OCI-M2 (cell line): ENCODE measurements around the gene NUDT6.
"Not testable (repeated sequence)": the region's sequence is repeated elsewhere in the genome, so short reads cannot be mapped to it uniquely, and the experiment has no call there.

Source experiments
- DNase-seq: peaks from one replicate; lab custom pipeline; 2025; ENCODE audit not compliant: unreplicated experiment; lab: John Stamatoyannopoulos, UW

Gene NUDT6, protein sequence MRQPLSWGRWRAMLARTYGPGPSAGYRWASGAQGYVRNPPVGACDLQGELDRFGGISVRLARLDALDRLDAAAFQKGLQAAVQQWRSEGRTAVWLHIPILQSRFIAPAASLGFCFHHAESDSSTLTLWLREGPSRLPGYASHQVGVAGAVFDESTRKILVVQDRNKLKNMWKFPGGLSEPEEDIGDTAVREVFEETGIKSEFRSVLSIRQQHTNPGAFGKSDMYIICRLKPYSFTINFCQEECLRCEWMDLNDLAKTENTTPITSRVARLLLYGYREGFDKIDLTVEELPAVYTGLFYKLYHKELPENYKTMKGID

DNA sequence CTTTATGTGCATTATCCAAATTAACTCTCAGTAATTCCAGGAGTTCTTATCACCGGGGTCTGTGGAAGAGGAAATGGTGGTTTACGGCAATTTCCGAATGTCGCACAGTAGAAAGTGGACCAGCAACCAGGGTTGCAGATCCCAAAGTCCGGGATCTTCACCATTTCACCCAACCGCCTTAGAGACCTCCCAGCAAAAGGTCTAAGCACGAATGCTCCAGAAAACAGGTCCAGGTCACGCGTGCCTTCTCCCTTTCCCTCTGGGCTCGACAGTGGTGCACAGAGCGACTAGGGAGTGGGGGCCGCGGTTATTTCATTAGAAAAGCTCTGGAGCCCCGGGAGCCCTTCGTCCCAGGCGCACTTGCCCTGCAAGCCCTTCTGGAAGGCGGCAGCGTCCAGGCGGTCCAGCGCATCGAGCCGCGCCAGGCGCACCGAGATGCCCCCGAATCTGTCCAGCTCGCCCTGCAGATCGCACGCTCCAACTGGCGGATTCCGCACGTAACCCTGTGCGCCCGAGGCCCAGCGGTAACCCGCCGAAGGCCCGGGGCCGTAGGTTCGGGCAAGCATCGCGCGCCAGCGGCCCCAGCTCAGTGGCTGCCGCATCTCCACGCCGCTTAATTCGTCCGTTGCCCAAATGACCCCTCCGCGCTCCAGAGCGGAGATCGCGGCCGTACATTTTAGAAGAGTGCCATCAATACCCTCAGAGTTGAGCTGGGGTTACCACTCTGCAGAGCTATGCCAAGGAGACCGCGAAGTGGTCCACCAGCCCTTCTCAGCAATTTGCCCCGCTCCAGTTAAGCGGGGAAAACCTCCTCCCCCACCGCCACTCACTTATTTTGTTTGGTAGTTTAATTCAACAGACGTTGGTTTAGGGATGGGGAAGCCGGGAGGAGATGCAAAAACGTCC, at the start of gene NUDT6:
TSS of gene NUDT6 (minus strand) at position 627 of the 906 bp plus-strand sequence. CDS start at position 602, 25 bp downstream.
- DNase-seq: no peak

DNA sequence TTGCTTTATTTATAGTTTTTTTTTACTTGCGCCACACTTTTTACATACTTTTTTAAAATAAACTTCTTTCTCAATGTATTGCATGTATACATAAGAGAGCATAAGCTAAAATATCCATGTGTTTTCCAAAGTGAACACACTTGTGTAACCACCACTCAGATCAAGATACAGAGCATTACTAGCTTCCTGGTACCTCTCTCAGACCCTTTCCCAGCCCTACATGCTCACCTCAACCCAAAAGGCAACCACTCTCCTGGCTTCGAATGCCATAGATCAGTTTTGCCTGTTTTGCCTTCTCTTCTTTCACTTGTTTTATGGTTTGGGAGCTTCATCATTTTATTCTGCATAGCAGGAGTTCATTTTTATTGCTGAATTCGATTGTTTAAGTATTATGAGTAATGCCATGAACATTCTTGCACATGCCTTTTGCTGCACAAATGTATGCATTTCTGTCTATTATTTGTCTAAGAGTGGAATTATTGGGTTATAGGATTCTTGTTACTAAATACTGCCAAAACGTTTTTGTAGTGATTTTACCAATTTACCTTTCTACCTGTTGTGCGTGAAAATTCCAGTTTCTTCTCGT, 45.9 kb upstream of the NUDT6 start:
- DNase-seq: no peak

DNA sequence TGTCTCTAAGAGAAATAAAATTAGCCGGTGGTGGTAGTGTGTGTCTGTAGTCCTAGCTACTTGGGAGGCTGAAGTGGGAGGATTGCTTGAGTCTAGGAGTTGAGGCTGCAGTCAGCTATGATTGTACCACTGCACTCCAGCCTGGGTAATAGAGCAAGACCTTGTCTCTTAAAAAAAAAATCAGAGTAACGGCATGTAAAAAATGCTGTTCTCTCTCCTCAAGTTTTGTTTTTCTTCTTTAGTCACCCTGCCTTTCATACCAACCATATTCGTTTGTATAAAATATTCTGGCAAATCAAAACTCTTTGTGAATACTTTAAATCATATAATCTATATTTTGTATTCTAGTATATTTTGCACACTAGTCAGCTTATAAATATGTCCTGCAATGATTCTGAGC, 44.8 kb upstream of the NUDT6 start:
- no peak for DNase-seq

DNA sequence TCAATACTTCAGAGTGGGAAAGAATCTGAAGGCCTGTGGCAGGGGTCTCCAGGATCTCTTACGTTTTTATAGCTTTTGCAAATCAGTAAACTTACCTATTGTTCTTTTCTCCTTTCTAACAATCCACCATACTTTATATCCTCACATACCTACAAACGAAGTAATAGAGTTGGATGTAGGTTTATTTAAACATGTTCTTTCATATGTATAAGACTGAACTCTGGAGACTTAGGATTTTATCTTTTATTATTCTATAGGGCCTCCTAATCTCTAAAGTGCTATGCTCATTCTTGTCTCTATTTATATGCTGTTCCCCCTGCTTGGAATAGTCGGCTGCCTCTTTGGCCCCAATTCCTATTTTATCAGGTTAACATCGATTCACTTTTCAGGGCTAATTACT, 43.8 kb upstream of the NUDT6 start:
- no peak for DNase-seq

DNA sequence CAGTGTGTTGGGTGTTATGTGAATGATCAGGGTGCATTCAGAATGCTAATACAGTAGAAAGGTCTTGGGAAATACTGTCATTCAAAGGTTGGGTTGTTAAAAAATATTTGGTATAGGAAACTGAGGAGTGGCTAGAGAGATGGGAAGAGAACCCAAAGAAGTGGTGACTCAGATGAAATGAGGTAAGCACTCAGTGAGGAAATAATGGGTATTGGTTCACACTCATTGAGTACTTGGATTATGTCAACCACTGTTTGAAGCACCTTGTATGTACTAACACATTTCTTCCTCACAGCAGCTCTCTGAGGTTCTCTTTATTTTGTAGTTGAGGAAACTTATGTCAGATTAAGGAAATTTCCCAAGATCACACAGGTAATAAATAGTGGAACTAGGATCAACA, 40.8 kb upstream of the NUDT6 start:
- DNase-seq: no peak

DNA sequence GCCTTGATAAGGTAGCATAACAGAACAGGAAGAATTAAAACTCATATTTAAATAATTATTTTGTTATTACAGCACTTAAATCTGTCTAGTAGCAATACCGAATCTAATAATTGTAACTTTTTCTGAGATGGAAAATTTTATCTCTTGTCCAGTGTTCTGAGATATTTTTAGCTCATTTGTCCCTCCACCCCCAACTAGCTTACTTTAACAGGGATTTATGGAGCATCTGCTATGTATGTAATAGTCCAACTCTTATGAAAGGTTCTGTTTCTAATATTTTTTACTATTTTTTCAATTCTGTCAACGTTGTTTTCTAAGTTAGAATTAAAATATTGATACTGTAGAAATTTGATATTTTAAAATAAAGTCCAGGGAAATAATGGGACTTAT, 38.2 kb upstream of the NUDT6 start:
- DNase-seq: no peak

DNA sequence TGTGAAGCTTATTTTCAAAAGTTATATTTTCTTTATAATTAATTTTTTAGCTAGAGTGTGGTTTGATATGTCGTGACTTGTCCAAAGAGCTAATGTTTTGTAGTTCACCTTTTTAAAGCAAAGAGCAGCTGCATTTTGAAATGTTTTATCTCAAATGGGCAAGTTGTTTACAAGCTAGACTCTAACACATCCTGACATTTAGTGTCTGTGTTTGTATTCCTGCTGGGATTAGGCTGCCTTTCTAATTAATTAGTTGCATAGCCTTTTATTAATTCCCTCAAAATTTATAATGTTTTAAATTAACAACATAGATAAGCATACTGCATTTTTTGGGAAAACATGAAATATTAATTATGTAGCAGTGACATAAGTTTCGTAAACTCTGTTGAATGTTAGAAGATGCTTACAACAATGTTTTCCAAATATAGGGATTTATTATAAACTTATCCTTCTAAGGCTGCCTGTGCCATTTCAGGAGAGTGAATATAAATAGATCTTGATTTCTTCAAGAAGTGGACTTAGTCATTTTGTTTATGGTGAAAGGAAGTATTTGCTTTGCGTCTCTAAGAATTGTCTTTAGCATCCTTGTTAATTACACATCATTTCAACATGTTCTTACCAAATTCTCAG, 37.7 kb upstream of the NUDT6 start:
- DNase-seq: no peak

DNA sequence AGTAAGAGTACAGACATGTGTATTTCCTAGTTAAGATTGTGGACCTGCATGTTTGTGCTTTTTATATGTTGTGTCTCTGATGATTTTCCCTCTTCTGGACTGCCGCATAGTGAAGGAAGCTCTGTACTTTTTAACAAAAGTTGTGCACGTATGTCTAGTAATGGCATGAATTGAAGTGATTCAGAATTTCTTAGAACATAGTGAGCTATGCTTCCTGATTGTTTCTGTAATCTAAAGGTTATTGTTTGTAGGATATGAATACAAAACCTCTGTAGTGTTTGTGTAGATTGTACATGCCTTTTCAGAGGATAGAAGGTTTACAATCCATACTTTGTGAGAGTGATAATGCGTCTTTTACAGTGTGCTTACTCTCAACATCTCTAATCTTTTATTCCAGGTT, 37.0 kb upstream of the NUDT6 start:
- no peak for DNase-seq

DNA sequence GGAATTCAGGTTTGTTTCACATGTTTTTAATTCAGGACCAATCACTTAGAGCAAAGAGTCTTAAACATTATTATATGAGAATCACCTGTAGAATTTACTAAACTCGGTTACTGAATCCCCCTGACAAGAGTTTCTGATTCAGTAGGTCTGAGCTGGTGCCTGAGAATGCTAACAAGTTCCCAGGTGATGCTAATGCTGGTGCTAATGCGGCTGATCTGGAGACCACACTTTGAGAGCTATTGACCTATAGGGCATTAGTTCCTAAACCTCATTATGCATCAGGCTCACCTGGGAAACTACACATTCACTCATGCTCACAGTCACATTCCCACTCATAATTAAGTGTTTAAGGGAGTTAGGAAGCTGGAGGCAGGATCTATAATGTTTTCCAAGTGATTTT, 36.1 kb upstream of the NUDT6 start:
- no peak for DNase-seq

DNA sequence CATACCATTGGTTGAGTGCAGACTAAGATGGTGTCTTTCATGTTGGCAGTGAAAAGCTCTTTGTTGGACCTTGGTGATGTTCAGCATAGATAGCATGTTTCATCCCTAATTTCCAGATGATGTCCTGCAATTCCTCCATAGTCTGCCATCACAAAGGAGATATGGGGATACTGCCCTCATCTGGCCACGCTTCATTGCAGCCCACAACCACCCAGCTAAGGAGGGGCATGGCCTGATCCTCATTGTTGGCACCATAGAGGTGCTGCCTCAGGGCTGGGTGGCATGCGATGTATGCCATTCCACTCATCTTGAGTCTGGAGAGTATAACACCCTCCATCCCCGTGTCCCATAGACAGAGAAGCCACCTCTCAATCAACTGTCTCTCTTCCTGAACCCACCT, 31.5 kb upstream of the NUDT6 start:
- DNase-seq: no peak

DNA sequence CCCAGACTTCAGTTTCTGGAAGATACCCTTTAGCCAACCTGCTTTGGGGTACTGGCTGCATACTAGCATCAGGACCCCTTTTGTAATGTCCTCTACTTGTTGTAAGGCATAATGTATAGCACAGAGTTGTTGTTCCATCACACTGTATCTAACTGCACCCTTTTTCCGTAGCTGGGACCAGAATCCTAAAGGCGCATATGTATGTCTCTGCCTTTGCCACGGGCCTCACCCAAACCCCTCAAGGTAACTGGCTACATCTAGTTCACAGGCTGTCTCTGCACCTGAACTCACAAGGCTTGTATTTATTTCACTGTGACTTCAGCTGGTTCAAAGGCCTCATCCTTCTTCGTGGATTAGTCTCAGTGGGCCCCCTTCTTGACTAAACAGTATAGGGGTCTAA, 29.6 kb upstream of the NUDT6 start:
- no peak for DNase-seq

DNA sequence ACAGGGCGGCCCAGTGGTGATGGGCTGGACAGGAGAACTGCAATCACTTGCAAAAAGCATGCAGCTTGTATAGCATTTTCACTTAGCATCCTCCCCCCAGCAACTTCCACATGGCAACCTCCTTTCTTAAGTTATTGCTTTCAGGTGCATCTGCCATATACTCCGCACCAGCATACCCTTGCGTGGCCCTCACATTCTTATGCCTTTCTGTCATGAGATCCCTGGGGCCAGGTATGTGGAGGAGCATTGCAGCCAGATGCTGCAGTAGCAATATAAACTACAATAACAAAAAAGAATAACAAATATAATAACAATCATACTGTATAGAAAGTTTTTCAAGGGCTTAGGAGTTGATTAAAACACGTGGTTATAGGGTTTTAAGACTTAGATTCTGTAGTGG, 26.3 kb upstream of the NUDT6 start:
- no peak for DNase-seq

DNA sequence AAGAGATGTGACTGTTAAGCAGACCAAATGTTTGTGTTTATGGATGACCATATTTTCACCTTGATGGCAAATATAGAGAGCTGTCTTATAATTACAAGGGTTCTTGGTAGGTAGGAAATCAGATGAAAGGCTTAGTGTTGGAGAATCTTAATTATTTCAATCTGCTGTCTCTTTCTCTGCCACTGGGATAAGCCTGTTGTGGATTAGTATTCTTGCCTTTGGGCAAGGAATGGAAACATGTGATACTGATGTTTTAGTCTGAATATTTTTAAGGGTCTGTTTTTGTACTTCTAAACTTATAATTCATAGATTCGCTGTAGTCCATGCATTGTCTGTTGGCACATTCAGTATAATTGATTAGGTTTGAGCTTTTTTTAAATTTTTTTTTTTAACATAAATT, 23.7 kb upstream of the NUDT6 start:
- DNase-seq: no peak

DNA sequence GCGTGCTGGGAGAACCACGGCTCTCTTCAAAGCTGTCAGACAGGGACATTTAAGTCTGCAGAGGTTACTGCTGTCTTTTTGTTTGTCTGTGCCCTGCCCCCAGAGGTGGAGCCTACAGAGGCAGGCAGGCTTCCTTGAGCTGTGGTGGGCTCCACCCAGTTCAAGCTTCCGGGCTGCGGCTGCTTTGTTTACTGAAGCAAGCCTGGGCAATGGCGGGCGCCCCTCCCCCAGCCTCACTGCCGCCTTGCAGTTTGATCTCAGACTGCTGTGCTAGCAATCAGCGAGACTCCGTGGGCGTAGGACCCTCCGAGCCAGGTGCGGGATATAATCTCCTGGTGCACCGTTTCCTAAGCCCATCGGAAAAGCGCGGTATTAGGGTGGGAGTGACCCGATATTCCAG, 22.7 kb upstream of the NUDT6 start:
- not testable (repeated sequence) for DNase-seq

DNA sequence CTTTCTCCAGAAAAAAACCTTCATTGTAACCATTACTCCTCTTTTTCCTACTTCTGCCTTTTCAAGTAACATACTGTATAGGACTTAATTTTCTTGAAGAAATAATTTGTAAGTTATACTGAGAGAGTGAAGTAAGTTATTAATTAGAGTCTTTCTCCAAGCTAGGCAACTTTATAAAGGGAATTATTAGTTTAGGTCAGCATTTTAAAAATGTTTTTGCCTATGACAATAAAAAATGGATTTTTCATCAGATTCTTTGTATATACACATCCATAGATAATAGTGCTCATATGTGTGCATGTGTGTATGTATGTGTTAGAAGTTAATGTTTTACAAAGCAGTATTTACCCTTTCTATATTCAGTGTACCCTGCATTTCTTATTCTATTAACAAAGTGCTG, 10.4 kb upstream of the NUDT6 start:
- no peak for DNase-seq

DNA sequence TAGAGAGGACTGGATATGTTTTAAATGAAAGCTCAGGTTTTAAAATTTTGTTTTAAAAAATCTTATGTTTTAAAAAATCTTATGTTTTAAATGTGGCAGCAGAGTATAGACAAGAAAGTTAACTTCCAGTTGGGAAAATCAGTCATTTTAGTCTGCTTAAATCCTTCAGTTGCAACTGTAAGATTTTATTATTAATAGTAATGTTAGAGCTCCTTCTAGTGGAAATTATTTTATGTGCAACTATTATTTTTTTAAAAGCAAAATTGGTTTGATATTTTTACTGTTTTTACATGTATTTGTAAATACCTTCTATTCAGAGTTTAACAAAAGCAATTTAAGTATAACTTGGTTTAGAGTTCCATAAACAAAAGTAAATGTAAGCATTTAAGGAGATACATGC, 8.5 kb upstream of the NUDT6 start:
- DNase-seq: no peak

DNA sequence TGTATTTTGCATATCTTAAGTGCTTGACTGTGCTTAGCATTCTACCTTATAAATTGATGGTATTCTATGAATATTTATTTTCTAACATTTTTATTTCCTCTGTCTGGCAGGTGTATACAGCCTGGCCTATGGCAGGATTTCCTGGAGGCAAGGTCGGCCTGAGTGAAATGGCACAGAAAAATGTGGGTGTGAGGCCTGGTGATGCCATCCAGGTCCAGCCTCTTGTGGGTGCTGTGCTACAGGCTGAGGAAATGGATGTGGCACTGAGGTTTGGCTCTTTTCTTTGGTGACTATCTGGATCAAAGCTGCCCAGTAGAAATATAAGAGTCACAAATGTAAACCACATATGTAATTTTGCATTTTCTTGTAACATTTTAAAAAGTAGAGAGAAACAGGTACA, 6.5 kb upstream of the NUDT6 start:
- DNase-seq: no peak

DNA sequence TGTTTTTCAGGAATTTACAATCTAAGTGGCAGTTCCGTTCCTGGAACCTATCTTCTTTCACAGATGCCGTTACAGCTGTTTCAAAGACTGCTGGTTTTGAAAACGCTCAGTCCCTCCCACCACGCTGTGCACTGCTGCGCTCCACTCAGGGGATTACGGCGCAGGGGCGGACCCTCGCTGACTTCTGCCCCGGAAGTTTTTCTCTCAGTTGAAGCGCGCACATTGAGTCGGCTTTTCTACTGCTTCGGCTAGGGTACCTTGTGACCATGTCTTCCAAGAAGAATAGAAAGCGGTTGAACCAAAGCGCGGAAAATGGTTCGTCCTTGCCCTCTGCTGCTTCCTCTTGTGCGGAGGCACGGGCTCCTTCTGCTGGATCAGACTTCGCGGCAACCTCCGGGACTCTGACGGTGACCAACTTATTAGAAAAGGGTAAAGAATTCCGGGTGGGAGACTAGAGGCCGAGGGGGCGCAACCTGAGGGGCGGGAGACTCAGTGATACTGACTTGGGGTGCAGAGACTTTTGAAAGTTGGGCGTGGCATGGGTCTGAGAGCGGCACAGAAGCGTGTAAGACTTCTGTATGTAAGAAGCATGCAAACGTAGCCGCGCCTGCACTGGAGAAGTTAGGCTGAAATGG, 597 bp upstream of the NUDT6 start:
- peak; percentile 62 for DNase-seq

DNA sequence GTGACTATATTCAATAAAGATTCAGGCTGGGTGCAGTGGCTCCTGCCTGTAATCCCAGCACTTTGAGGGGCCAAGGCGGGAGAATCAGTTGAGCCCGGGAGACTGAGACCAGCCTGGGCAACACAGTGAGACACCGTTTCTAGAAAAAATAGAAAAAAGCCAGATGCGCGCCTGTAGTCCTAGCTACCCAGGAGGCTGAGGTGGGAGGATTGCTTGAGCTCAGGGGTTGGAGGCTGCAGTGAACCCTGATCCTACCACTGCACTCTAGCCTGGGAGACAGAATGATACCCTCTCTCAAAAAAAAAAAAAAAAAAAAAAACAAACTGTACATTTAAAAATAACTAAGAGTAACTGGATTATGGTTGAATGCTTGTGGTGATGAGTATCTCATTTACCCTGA, 1.1 kb downstream of the NUDT6 start:
- no peak for DNase-seq

DNA sequence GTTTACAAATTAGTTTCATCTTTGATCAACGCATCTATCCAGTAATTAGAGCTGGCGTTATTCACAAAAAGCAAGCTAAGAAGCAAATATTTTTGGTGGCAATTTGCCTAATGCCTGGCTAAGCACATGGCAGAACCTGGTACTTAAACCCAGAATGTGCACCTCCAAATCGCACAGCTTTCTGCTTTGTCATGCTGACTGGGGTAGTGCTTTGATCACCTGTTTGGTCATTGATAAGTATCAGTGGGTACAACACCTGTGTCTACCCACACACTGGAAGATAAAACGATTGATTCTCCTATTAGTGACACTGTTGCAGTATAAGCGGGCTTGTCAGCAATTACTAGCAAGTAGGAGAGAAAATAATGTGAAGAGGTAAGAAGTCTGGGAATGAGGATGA, 1.9 kb downstream of the NUDT6 start:
- DNase-seq: no peak

DNA sequence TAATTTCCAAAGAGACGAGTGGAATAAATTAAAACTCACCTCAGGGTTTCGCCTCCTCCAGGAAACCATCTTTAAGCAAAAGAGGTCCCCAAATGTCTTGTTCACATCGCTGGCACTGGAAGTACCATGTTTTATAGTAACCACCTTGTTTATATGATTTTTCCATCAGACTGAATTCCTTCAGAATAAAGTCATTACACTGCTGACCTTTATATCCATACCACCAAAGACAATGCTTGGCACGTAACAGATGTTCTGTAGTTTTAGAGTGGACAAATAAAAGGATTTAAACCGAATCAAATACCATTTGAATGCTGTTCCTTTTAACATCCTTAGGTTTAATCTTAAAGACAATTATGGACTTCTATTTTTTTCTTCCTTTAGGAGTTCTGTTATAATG, 4.7 kb downstream of the NUDT6 start:
- no peak for DNase-seq
